Breast epithelium (tissue), 4 donors: ENCODE data around the gene MYLK. TPM values are rescaled to one million over a fixed set of nuclear protein-coding genes. Genes with fewer than 3 reads are reported as not detected.

Experiments used
- DNase-seq, 2 donors: peaks; one replicate each; pipeline ENCODE4 v3.0.0-alpha.2; 2019; ENCODE audit warnings: low spot score in 2 of 2
- H3K27ac ChIP-seq, 2 donors: fragments of 200-600 bp; sonication (generic) in 1 of 2; one replicate each; pipeline ENCODE4 v1.5.1; 2016 to 2019; ENCODE audit warnings: mild to moderate bottlenecking in 1 of 2
- H3K27me3 ChIP-seq, 2 donors: fragments of 200-600 bp; sonication (generic) in 1 of 2; one replicate each; pipeline versions ENCODE4 v1.5.1 to v1.6.0; 2017 to 2019; ENCODE audit warnings: control low read depth in 1 of 2, mild to moderate bottlenecking in 1 of 2
- H3K36me3 ChIP-seq: fragments of 200-600 bp; one replicate; pipeline ENCODE4 v1.5.1; 2019
- H3K4me1 ChIP-seq, 2 donors: fragments of 200-600 bp; sonication (generic); one replicate each; pipeline ENCODE4 v1.5.1; 2016 to 2019; ENCODE audit warnings: control low read depth in 1 of 2
- H3K4me3 ChIP-seq, 3 donors: fragments of 200-600 bp; sonication (generic); 1 replicate in 2 of 3; 2 replicates in 1 of 3; pipeline ENCODE4 v1.5.1; 2016 to 2019; ENCODE audit warnings: mild to moderate bottlenecking in 3 of 3, moderate library complexity in 2 of 3
- H3K9me3 ChIP-seq, 2 donors: fragments of 200-600 bp; sonication (generic) in 1 of 2; one replicate each; pipeline ENCODE4 v1.5.1; 2016 to 2019; ENCODE audit warnings: control low read depth in 1 of 2
- CTCF ChIP-seq, 3 donors: fragments of 450-650 bp; IDR thresholded peaks; one replicate each; pipeline ENCODE4 v1.5.1; 2016 to 2017; ENCODE audit warnings: antibody characterized with exemption in 3 of 3, mild to moderate bottlenecking in 3 of 3, moderate library complexity in 3 of 3
- POLR2A ChIP-seq: fragments of 450-650 bp; IDR thresholded peaks from one replicate; pipeline ENCODE4 v1.6.1; 2016; ENCODE audit warnings: antibody characterized with exemption, mild to moderate bottlenecking, moderate library complexity
- POLR2AphosphoS5 ChIP-seq, 3 donors: sonication (generic); formaldehyde crosslinking; IDR thresholded peaks; one replicate each; pipeline ENCODE4 v1.6.1; 2017; ENCODE audit warnings: antibody characterized with exemption in 3 of 3
- intact Hi-C: fragments of 100-400 bp; cut with DNase I; formaldehyde crosslinking; loops from one replicate; pipeline ENCODE4 v1.15.1; 2023; ENCODE audit warnings: low total_unique reads
- total RNA-seq, 3 donors: library from RNA; depleted of rRNA; stranded (reverse); fragments of >200 nt; gene quantifications; one replicate each; pipeline ENCODE4 v1.1.0, GENCODE V29; 2016

The MYLK gene
- total RNA-seq, 3 donors from 2014 or later, result 87.2 to 188 (median 181) TPM

- no peak for DNase-seq
- intact Hi-C loops, result no loop called here
- Histone ChIP-seq H3K4me3 (no peak overlapping the region), H3K9me3 (no peaks in the 10 kb centered on the region), H3K27ac (no peak overlapping the region), H3K36me3 (no peaks in the 10 kb centered on the region), H3K4me1 (no peaks in the 10 kb centered on the region), H3K27me3 (no peaks in the 10 kb centered on the region)
- TF ChIP-seq POLR2A (no peak), POLR2AphosphoS5 (IDR thresholded peaks at IDR 0.05) (no peak)
Measured at GRCh38 chr3:123805504-123805903, 78.6 kb downstream of the MYLK start.

GRCh38 chr3:123805101-123805500 is 79.0 kb downstream of the MYLK start:
- no peaks in the 10 kb centered on the region for H3K36me3 ChIP-seq
- intact Hi-C loops, result no loop called here
- no peak for DNase-seq

GRCh38 chr3:123804676-123805075 is 79.5 kb downstream of the MYLK start:
- Histone ChIP-seq H3K9me3 (no peaks in the 10 kb centered on the region), H3K27ac (no peak overlapping the region), H3K4me3 (no peak overlapping the region), H3K27me3 (no peaks in the 10 kb centered on the region), H3K36me3 (no peaks in the 10 kb centered on the region), H3K4me1 (no peaks in the 10 kb centered on the region)
- TF ChIP-seq CTCF (IDR thresholded peaks at IDR 0.05) (no peak), POLR2AphosphoS5 (IDR thresholded peaks at IDR 0.05) (no peak)
- DNase-seq, result no peak
- intact Hi-C loops, result no loop called here

More at GRCh38 chr3:123805101-123805500, 79.0 kb downstream of the MYLK start:
- no peak overlapping the region for H3K4me3 ChIP-seq
- no peaks in the 10 kb centered on the region for H3K4me1 ChIP-seq
- no peaks in the 10 kb centered on the region for H3K27me3 ChIP-seq
- H3K9me3 ChIP-seq, result no peaks in the 10 kb centered on the region
- H3K27ac ChIP-seq, result no peak overlapping the region
- TF ChIP-seq CTCF (IDR thresholded peaks at IDR 0.05) (no peak), POLR2AphosphoS5 (IDR thresholded peaks at IDR 0.05) (no peak), POLR2A (no peak)

GRCh38 chr3:123803521-123803920 is 80.6 kb downstream of the MYLK start:
- H3K27ac ChIP-seq, result no peak overlapping the region
- TF ChIP-seq POLR2A (no peak), CTCF (IDR thresholded peaks at IDR 0.05) (no peak), POLR2AphosphoS5 (IDR thresholded peaks at IDR 0.05) (no peak)
- no peaks in the 10 kb centered on the region for H3K4me1 ChIP-seq
- no peaks in the 10 kb centered on the region for H3K36me3 ChIP-seq
- no peak overlapping the region for H3K4me3 ChIP-seq
- intact Hi-C loops, result no loop called here
- no peak for DNase-seq
- no peaks in the 10 kb centered on the region for H3K9me3 ChIP-seq
- no peaks in the 10 kb centered on the region for H3K27me3 ChIP-seq

GRCh38 chr3:123802007-123802625 is 82.0 kb downstream of the MYLK start:
- no peak overlapping the region for H3K4me3 ChIP-seq
- intact Hi-C loops, result no loop called here
- no peak for TF ChIP-seq POLR2A
- TF ChIP-seq CTCF (IDR thresholded peaks at IDR 0.05), result no peak
- TF ChIP-seq POLR2AphosphoS5 (IDR thresholded peaks at IDR 0.05), result no peak
- H3K9me3 ChIP-seq, result no peaks in the 10 kb centered on the region
- H3K27me3 ChIP-seq, result no peaks in the 10 kb centered on the region
- no peaks in the 10 kb centered on the region for H3K36me3 ChIP-seq
- no peaks in the 10 kb centered on the region for H3K4me1 ChIP-seq
- DNase-seq, result no peak
- no peak overlapping the region for H3K27ac ChIP-seq
